ENCODE results near the gene SUMO3.

SUMO3 gene

DNA sequence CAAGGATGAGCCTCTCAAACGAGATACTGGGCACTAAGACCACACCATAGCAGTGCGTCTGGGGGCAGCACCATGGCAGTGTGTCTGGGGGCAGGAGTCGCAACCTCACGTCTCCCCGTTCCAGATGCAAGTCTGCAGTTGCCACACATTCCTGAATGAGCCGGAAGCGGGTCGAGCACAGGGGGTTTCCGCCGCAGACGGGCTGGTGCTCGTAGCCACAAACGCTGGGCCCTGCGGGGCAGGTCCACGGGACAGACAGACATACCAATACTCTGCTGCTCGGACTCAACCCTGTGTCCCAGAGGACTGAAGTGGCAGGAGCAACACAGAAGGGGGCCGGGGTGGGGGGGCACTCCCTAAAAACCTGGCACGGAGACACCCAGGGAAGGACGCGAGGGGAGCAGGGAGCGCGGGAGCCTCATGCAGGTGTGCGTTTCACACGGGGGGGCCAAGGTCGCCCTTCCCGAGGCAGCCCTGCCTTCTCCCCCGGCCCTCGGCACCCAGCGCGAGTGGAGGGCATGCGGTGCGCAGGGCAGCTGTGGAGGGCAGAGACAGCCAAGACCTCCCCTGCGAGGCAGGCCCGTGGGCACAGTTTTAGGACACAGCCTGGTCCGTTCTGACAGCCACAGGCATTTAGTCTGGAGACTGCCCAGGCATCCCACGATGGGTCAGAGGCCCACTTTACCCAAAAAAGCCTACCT lies 31.1 kb upstream of the SUMO3 start:
- no peak for DNase-seq
- H3K36me3 ChIP-seq: peaks cover 30% of the 10 kb centered on the region
- H3K4me3 ChIP-seq (ENCODE audit: low read depth, low read length): no peak overlapping the region
- no peaks in the 10 kb centered on the region for H3K27me3 ChIP-seq
- H3K9me3 ChIP-seq: no peaks in the 10 kb centered on the region
- 0 out of 2 replicates have a peak, but pooled peaks cover 5% of the 10 kb centered on the region for H3K4me1 ChIP-seq
- TF ChIP-seq, protein P1, sequence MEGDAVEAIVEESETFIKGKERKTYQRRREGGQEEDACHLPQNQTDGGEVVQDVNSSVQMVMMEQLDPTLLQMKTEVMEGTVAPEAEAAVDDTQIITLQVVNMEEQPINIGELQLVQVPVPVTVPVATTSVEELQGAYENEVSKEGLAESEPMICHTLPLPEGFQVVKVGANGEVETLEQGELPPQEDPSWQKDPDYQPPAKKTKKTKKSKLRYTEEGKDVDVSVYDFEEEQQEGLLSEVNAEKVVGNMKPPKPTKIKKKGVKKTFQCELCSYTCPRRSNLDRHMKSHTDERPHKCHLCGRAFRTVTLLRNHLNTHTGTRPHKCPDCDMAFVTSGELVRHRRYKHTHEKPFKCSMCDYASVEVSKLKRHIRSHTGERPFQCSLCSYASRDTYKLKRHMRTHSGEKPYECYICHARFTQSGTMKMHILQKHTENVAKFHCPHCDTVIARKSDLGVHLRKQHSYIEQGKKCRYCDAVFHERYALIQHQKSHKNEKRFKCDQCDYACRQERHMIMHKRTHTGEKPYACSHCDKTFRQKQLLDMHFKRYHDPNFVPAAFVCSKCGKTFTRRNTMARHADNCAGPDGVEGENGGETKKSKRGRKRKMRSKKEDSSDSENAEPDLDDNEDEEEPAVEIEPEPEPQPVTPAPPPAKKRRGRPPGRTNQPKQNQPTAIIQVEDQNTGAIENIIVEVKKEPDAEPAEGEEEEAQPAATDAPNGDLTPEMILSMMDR (IDR thresholded peaks at IDR 0.05; ENCODE audit: low read depth, low read length): no peak

DNA sequence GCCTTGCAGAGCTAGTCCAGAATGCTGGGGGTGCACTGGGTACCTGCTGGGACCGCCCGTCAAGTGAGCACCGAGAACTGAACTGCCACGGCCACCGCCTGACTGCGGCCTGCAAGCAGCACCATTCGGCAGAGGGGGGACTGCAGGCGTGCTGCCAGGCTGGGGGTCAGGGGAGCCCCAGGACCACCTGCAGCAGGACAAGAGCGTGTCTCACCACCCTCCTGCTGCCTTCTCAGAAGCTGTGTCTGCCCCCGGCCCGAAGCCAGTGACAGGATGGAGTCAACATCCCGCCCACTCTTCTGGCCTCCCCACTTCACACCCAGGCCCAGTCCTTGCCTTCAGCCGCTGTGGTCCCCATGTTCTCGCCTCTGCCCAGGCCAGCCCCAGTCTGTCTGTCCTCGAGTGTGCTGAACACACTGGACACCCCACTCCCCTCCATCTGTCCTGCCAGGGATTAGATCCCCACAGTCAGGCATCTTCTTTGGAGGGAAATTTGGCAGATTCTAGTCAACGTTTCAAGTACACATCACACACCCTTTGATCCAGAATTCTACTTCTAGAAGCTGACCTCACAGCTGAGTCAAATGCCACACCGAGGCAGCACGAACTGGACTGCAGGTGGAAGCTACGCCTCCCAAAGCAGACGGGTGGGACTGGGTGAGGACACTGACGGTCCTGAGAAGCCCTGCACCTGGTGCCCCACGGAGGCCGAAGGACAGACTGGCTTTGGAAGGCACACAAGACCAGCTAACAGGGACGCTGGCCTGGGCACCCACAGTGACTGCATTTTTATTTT lies 29.6 kb upstream of the SUMO3 start:
- DNase-seq: no peak
- Histone ChIP-seq H3K4me1 (0 out of 2 replicates have a peak, but pooled peaks cover 5% of the 10 kb centered on the region), H3K9me3 (no peaks in the 10 kb centered on the region), H3K4me3 (ENCODE audit: low read depth, low read length) (no peak overlapping the region), H3K27me3 (no peaks in the 10 kb centered on the region), H3K36me3 (peaks cover 23% of the 10 kb centered on the region)
- TF ChIP-seq, protein P1 (IDR thresholded peaks at IDR 0.05; ENCODE audit: low read depth, low read length): no peak

GRCh38 chr21:44846485-44847260 lies 28.8 kb upstream of the SUMO3 start:
- Histone ChIP-seq H3K9me3 (no peaks in the 10 kb centered on the region), H3K27me3 (no peaks in the 10 kb centered on the region), H3K4me3 (ENCODE audit: low read depth, low read length) (peak overlapping the region; percentile 44), H3K4me1 (0 out of 2 replicates have a peak, but pooled peaks cover 5% of the 10 kb centered on the region), H3K36me3 (peaks cover 19% of the 10 kb centered on the region)
- DNase-seq: no peak
- TF ChIP-seq, protein P1 (IDR thresholded peaks at IDR 0.05; ENCODE audit: low read depth, low read length): no peak

- Histone ChIP-seq H3K4me3 (ENCODE audit: low read depth, low read length) (peak overlapping the region; percentile 44), H3K9me3 (no peaks in the 10 kb centered on the region), H3K36me3 (peaks cover 16% of the 10 kb centered on the region), H3K4me1 (0 out of 2 replicates have a peak, but pooled peaks cover 5% of the 10 kb centered on the region), H3K27me3 (no peaks in the 10 kb centered on the region)
- no peak for DNase-seq
- TF ChIP-seq, protein P1 (IDR thresholded peaks at IDR 0.05; ENCODE audit: low read depth, low read length): no peak
Measured at GRCh38 chr21:44846224-44846484, 28.3 kb upstream of the SUMO3 start.

GRCh38 chr21:44845418-44846223 lies 27.8 kb upstream of the SUMO3 start:
- DNase-seq: peak; percentile 83
- Histone ChIP-seq H3K9me3 (no peaks in the 10 kb centered on the region), H3K27me3 (no peaks in the 10 kb centered on the region), H3K4me3 (ENCODE audit: low read depth, low read length) (peak overlapping the region; percentile 44), H3K36me3 (peaks cover 12% of the 10 kb centered on the region), H3K4me1 (0 out of 2 replicates have a peak, but pooled peaks cover 5% of the 10 kb centered on the region)
- TF ChIP-seq, protein P1 (IDR thresholded peaks at IDR 0.05; ENCODE audit: low read depth, low read length): peak; percentile 58
